Measurements from ENCODE around the gene FTCDNL1.

The FTCDNL1 gene

DNA sequence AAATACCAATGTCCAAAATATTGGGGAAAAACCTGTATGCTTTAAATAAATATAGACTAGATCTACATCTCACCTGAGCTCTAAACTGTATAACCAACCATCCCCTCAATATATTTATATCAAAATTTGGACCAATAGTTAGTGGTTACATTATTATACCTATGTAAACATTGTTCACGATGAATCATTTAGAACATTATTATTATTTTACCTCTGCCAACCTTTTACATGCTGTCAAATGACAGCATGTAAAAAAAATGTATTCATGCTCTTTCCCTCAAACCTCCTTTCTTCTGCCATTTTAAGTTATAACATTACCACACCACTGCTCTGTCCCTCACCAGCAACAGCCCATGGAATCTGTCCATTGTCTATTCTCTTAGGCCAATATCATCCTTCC is 9.6 kb downstream of the FTCDNL1 start:
- DNase-seq, result no peak

DNA sequence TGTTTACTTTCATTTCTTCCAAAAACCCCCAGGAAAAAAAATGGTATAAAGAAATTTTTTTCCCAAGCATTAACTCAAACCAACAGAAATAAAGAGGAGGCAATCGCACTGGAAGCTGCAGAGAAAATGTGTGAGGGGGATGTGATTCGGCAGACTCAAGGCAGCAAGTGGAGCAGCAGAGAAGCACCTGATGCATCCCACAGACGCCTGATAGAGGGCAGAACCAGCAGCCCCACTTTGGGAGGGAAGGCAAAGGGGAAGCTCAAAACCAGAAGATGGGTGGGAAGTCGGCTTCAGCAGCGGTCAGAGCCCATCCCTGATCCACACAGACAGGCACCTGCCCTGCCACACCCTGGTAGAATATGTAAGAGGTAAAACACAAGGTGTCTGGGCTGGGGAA is 12.6 kb downstream of the FTCDNL1 start:
- DNase-seq, result no peak

DNA sequence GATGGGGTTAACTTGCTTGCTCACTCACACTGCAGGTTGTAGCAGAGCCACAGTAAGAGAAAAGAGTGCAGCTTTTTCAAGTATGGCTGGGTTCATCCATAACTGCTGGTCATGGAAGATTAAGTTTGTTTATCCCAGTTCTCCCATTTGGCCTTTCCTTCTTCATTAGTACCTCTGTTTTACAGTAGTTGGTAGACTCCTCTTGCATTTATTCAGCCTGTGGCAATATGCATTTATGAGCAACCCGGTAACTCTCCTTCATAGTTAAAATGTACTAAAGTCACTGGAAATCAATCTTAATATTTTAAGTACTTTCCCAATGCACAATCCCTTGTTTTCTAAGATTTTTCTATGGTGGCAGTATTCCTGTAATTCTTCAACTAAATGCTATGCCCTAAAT is 14.0 kb downstream of the FTCDNL1 start:
- no peak for DNase-seq

DNA sequence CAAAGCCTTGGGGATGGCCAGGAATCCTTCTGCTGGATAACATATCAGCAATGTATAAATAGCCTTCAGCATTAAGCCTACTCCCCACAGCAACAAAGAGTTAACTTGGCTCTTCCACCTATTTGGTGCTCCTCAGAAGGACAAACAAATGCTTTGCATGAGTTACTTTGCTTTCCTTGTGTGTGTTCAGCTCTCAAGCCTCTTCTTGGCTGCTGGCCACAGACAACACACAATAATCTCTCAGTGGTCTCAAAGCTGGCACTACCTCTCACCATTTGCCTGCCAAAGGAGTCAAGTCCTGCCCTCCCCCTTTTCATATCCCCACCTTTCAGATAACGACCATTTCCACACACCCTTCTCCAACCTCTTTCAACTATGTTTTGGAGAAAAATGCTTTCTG is 17.5 kb downstream of the FTCDNL1 start:
- no peak for DNase-seq

DNA sequence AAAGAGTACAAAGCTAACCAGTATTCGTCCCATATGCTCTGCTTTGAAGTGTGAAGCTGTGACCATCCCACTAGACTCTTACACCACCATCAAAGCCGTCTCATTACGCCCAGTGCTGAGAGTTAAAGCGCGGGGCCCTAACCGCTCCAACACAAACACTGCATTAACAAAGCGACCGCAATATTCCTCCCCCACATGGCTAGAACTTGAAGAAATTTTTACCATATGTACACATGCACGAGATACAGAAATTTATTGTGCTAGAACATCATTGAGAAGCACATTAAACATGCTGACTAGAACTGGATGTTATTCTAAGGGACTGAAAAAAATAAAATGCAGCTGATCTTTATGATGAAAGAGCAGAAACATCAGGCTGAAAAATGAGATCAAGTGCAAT is 20.5 kb downstream of the FTCDNL1 start:
- DNase-seq, result no peak

- DNase-seq, result no peak
Measured at GRCh38 chr2:199829628-199830027, 21.4 kb downstream of the FTCDNL1 start.

- no peak for DNase-seq
Measured at GRCh38 chr2:199819746-199820145, 31.2 kb downstream of the FTCDNL1 start.

DNA sequence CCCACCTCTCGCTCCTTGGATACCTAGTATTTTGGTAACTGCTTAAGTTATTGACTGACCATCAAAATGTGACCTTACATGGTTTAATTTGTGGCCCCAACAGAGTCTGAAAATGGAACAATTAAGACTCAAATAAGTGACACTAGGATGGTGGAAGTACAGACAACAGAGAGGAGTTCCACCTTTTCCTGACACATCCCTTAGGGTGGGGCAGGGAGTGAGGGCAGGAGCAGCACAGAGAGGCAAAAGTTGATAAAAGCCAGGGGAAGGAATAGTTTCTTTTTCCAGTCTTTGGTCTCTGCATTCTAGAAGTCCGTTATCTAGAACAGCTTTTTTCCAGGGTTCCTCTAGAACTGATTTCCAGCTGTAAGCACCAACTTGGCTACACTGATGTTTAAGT is 32.2 kb downstream of the FTCDNL1 start:
- no peak for DNase-seq

GRCh38 chr2:199818026-199818425 is 33.0 kb downstream of the FTCDNL1 start:
- no peak for DNase-seq

GRCh38 chr2:199814817-199815211 is 36.2 kb downstream of the FTCDNL1 start:
- no peak for DNase-seq

GRCh38 chr2:199814101-199814816 is 36.7 kb downstream of the FTCDNL1 start:
- no peak for DNase-seq

- DNase-seq, result no peak
Measured at GRCh38 chr2:199812493-199812892, 38.5 kb downstream of the FTCDNL1 start.

DNA sequence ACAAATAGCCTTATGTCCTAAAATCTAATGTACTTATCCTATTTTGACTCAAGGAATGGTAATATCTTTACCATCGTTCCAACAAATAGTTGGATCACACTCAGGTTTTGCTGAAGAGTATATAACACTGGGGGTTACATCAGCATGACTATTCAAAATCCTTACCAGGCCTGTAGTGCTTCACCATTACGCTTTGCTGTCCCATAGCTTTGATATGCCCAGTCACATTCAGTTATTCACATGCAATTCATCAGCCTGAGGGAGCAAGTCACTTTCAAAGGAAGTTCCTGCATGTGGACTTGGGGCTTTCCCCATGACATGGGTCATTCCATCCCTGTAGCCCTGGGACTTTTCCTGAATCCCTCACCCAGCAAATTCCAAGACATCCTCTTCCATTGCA is 39.6 kb downstream of the FTCDNL1 start:
- DNase-seq, result no peak

- no peak for DNase-seq
Measured at GRCh38 chr2:199810422-199811171, 40.4 kb downstream of the FTCDNL1 start.

GRCh38 chr2:199807966-199808365 is 43.0 kb downstream of the FTCDNL1 start:
- DNase-seq, result no peak

GRCh38 chr2:199806179-199806578 is 44.8 kb downstream of the FTCDNL1 start:
- DNase-seq, result no peak

DNA sequence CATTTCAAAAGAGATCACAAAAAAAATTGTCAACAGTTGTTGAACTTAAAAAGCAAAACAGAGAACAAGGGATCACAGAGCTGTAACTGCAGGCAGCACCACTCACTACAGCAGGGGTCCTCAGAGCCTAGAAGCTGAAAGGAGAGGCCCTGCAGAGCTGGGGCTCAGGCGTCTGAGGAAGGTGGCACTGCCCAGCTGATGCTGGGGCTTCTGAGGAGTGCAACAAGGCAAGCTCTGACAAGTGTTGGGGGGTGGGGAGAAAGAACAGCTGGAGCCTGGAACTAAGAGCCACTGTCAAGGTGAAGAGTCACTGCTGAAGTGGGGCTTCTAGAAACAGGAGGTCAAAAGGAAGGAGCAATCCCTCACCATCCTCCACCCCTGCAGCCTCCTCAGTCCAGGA is 46.2 kb downstream of the FTCDNL1 start:
- no peak for DNase-seq

GRCh38 chr2:199798831-199799580 is 52.0 kb downstream of the FTCDNL1 start:
- DNase-seq, result no peak

GRCh38 chr2:199797431-199798403 is 53.3 kb downstream of the FTCDNL1 start:
- DNase-seq, result no peak

GRCh38 chr2:199792381-199792780 is 58.6 kb downstream of the FTCDNL1 start:
- no peak for DNase-seq

- no peak for DNase-seq
Measured at GRCh38 chr2:199791326-199791725, 59.7 kb downstream of the FTCDNL1 start.

DNA sequence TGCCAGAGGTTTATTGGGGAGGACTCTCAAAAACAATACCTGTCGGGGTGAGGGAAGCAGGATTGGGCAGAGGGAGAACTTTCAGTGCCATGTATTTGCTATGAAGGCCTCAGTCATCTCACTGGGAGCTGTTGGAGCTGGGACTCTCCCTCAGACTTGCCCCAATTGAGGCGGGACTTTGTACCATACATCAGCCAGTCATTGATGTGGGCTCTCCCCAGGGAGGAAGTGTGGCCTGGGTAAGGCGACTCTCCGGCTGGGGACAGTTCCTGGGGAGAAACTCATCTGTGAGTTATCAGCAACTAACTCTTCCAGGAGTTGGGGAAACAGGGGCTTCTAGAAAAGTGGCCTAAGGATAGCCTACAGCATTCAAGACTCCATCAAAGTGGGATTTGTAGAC is 66.5 kb downstream of the FTCDNL1 start:
- DNase-seq, result no peak

DNA sequence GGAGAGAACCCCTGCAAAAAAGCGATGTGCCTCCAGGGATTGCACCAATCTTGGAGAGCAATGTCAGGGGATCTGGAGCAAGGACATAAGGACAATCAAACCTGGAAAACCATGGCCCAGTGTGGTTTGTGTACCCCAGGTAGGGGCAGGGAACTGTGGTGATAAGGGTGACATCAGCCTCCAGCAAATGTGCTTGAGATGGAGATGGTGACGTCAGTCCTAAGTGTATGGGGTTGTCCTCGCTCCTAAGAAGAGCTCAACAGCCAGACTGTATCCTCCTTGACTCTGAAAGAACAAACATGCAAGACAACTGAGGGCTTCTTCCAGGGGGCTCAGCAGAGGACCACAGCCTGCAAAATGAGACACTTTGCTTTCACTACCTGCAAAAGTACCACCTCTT is 71.4 kb downstream of the FTCDNL1 start:
- DNase-seq, result no peak

Data from stimulated activated CD8-positive, alpha-beta memory T cell treated with anti-CD3 and anti-CD28 coated beads, Interleukin-4, amount 100 ng/mL, for 48 hours (primary cell).